Cerebellar nuclear complex (tissue), 1 donor: Measurements from ENCODE around the gene TMEM200C.

ENCODE experiments used
- DNase-seq, 2 experiments: peaks; one replicate each; lab custom pipeline; 2025; lab: John Stamatoyannopoulos, UW

Gene TMEM200C

DNA sequence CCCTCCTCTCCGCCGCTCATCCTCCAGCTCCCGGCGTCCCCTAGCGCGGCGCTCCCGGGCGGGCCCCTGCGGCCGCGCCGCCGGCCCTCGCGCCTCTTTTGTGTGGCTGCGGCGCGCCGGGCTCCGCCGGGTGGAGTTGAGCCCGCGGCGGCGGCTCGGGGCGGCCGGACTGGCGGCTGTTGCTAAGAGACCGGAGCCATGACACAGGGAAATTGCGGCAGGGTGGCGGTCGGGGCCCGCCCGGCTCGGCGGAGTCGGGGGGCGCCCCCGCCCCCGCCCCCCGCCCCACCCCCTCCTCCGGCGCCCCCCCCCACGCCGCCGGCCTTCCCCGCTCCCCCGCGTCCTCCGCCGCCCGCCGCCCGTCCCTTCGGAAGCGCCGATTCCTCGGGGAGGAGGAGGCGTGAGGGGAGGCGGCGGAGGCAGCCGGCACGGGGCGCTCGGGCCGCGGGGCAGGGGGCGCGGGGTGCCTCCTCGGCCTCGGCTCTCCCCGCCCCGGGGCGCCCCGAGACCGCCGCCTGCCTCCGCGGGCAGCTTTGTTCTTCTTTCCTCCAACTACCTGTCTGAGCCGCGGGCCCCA lies at the start of gene TMEM200C:
TMEM200C (minus strand) TSS at position 224 of the 577 bp plus-strand sequence. CDS start 3,459 bp downstream, outside the sequence.
- no peak for DNase-seq

DNA sequence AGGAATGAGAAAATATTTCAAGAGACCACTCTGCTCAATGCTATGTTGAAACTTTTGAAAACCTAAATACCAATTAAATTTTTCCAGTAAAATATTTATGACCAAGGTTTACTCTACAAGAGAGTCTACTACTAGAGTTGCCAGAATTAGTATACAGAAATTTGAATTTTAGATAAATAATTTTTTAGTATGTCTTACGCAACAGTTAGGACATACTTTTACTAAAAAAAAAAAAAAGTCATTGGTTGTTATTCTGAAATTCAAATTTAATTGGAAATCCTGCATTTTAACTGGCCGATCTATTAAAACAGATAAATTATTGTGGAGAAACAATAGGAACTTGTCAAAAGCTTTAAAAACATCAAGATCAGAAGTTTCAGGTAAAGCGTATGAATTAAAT lies 49.1 kb upstream of the TMEM200C start:
- no peak for DNase-seq

DNA sequence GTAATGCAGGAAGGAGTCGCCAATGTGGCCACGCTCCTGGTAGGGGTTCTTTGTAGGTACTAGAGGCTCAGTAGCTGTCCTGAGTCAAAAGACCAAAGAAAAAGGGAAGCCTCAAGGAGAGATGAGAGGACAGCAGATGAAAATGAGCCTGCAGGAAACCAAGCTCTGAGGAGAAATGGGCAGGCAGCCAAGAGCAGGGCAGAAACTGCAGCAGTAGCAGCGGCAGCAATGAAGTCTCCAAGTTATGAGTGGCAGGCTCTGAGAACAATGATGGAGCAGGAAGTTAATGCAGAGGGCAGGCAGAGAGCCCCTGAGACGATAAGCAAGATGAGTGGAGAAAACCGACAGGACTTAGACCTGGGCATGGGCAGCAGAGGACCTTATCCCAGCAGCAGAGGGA lies 48.2 kb upstream of the TMEM200C start:
- no peak for DNase-seq

DNA sequence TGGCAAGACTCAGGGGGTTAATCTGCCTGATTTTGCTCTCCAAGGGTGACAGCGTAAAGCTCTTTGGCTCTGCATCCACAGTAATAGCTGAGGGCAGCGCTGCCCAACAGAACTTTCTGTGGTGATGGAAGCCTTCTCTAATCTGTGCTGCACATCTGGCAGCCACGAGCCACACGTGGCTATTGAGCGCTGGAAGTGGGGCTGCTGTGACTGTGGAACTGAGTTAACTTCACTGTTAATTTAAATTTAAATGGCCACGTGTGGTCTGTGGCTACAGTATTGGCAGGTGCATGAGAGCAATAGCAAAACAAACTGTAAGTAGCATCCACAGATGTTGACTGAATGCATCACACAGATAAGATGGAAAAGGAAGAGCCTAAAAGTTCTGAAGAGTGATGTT lies 47.3 kb upstream of the TMEM200C start:
- DNase-seq: no peak

DNA sequence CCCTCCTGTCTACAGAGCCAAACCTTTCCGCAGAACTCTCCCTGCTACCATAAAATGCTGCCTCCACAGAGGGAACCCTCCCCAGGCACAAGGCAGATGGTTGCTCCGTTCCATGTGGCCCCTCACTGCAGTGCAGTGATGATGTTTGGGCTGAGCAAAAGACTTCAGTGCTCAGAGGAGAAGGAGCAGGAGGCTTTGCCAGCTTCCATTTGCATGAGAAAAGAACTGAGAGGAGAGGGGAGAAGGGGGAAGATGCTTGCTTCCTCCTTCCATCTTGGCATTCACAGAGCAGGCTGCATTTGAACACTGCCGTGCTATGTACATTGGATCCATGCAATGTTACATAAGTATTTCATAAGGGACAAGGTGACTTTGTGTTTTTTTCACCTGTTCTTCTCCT lies 46.6 kb upstream of the TMEM200C start:
- DNase-seq: no peak

DNA sequence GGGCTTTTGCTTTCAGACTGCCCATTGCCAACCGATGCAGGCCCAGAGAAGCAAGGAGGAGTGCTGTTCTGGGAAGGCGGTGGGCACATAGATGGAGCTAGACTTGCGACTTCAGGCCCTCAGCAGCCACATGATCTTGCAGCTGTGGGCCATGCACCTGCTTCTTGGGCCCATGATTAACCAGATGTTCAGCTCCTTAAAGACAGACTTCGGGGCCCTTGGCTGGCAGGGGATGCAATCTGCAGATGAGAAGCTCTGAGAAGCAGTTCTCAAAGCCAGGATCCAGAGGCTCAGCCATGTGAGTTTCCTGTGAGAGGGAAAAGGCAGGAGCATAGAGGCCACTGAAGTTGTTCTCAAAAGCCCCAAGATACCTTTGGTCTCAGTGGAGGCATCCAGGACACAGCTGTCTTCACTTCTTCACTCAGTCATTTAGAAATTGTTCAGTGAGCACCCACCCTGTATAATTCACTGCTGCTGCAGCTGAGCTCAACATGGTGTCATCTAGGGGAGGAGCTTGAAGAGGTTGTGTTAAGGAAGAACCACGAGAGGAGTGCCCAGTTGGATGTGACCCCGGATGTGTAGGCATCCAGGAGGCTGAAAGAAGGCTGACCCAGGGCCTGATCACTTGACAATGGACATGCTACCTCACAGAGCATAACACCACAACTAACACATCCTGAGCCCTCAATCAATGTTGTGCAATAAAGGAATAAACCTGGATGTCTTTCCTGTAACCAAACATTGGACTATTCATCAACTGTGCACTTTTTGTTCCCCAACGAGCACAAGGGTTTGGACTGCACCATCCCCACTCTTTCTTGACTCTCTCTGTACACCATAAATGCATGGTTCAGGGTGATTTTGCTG lies 44.7 kb upstream of the TMEM200C start:
- no peak for DNase-seq

DNA sequence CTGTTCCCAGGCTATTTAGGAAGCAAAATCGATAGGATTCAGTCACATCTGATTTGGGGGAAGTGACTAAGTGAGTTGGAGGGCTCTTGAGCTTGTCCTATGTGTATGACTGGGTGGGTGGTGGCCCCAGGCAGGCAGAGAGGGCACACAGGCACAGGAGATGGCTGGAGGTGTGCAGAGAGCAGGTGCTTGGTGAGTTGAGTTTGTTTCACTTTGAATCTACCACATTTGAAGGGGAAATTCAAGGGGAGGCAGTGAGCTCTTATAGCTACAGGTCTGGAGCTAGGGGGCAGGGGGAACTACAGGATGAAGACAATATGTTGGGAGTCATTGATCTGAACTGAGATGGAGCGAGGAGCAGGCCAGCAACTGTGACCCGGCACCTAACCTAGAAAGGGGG lies 42.5 kb upstream of the TMEM200C start:
- no peak for DNase-seq

DNA sequence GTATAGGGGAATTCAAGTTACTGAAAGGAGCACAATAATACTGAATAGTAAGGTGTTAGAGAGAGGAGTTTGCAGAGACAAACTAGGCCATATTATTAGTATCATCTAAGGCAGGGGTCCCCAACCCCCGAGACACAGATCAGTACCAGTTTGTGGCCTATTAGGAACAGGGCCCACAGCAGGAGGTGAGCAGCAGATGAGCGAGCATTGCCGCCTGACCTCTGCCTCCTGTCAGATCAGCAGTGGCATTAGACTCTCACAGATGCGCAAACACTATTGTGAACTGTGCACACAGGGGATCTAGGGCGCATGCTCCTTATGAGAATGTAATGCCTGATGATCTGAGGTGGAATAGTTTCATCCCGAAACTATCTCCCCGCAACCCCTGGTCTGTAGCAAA lies 41.8 kb upstream of the TMEM200C start:
- DNase-seq: no peak

DNA sequence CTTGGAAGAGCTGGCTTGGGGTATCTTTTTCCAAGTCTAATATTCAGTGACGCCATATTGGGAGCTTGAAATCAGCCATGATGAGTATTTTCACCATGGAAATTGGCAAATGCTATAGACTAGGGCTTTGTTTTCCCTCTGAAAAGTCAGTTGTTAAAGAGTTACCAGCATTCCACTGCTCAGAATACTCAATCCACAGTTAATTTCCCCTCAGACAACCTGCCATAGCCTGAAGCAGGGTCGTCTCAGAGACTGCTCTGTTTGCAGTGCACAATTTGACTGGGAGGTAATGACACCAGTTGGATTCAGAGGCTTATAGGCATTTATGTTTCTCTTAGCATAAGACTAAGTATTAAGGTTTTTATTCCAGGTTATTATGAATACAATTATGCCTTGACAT lies 35.5 kb upstream of the TMEM200C start:
- DNase-seq: no peak

DNA sequence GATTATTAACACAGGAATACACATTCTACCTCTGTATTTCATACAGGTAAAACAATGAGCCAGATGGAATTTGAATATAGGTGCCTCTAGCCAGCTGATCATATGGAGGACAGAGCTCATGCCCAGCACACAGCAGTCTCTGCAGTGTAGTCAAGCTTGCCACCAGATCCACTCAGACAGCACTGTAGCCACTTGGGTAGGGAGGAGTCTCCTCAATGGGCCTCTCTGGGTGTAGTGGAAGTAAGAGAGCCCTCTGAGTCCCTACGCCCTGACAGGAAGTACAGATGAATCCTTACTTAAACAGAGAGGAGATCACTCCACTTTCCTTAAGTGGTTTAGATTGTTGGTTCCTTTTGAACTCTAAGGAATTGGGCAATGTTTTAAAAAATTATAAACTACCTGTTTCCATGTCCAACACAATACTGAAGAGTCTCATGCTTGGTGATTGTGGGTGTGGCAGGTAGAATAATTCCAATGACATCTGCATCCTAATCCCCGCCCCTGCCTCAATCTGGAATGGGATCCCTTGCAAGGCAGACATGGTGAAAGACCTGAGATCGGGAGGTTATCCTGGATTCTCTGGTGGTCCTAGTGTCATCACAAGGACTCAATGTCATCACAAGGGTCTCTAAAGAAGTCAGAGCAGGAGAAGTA lies 23.0 kb upstream of the TMEM200C start:
- DNase-seq: no peak

DNA sequence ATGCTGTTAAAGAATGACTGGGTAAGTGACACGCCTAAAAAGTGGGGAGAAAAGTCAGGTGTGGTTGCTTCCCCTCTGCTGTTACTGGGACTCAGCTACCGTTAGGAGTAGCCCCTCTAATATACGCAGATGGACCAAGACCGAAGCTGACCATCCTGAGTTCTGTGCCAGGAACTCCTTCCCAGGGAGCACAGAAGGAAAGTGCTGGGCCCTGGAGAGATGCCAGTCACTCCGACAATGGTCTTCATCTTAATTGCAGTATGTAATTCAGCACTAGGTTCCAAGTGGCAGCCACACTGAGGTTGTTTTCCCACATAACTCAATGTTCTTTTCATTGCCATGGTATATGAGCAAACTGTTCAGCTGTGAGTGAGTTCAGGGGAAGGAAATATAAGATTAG lies 19.6 kb upstream of the TMEM200C start:
- no peak for DNase-seq

DNA sequence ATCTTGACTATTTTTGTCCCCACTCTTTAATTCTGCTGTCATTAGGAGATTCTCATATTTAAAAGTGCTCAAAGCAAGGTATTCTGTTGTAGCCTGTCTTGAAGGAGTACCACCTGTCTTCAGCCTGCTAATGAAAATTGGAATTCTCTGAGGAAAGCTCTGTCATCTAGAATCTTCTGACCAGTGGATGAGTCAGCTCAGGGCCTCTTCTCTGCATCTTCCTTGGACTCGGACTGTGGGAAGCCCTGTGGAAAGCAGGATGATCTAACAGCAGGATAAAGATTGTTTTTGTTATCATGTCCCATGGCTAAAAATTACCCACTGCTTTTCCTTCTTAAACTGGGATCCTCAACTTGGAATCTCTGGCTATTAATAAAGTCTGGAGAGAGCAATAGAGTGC lies 18.7 kb upstream of the TMEM200C start:
- no peak for DNase-seq

DNA sequence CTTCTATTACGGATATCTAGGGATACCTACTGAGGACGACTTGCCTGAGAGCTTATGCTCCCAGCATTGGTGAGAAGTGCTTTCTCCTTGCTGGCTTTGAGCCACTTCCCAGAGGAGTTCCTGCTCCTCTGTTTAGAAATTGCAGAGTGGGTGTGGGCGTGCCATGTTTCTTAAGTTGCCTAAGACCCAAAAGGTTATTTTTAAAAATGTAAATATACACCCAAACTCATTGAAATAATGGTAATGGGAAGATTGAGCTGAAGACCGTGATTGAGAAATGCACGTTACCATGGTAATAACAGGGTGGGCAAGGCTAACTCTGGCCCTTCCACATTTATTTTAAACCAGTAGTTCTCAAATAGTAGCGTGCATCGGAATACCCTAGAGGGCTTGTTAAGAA lies 17.2 kb upstream of the TMEM200C start:
- no peak for DNase-seq

DNA sequence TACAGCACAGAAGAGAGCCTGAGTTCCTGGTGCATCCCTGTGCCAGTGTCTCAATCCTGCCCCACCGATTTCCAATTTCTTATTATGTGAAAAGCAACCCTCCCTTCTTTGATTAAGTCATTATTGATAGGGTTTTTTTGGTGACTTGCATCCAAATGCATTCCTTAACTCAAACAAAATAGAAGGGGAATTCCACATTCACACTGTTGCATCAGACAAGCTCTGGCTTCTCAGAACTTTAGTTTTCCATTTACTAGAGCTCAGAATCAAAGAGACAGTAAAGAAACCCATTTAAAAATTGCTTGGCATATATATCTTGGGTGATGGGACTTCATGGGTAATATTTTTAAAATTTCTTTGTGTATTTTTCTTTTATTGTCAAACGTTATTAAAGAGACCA lies 13.8 kb upstream of the TMEM200C start:
- DNase-seq: no peak

DNA sequence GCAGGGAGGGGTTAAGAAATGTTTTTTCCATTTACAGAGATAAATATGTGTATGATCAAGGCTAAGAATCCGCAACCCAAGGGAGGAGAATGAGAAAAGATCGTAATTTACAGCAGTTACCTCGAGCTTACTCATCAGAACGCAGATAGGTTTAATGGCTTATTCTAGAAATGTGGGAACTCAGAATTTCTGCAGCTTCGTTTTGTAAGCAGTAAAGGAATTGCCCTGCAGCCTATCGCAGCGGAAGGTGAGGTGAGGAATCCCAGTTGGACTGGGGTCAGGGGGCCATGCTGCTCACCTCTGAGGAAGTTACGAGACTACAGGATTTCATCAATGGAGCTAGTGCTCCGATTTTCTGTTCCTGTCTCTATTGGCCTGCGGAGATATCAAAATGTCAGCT lies 8.1 kb upstream of the TMEM200C start:
- DNase-seq: no peak

DNA sequence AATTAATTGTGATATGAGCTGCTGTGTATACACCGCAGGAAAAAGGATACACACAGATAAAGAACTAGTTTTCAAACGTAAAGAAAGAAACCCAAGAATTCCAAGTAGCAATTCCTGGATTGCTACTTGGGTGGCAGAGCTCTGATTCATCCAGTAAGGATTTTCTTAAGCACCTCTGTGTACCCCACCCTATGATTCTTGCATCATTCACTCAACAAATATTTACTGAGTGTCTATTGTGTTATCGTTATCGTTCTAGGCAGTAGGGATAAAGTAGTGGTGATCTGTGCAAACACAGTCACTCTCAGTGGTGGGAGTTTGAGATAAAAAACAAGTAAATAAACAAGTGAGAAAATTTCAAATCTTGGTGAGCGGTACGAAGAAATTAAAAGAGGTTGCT lies 4.9 kb upstream of the TMEM200C start:
- DNase-seq: no peak

DNA sequence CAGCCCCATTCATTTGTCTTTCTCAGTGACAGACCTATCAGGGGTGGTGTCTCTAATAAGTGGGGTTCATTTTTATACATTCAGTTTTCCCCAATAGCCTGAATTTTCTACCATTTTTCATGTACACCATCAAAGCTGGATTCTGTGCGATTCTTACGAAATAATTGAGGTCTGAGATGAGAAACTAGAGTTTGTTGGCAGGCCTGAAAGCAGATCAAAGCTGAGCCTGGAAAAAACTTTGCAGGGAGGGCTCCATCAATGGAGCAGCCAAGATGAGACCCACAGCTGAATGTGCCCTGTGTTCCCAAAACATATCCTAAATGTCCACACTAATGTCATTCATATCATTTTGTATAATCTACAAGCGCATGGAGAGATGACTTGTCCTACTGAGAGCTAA lies 4.5 kb upstream of the TMEM200C start:
- no peak for DNase-seq

DNA sequence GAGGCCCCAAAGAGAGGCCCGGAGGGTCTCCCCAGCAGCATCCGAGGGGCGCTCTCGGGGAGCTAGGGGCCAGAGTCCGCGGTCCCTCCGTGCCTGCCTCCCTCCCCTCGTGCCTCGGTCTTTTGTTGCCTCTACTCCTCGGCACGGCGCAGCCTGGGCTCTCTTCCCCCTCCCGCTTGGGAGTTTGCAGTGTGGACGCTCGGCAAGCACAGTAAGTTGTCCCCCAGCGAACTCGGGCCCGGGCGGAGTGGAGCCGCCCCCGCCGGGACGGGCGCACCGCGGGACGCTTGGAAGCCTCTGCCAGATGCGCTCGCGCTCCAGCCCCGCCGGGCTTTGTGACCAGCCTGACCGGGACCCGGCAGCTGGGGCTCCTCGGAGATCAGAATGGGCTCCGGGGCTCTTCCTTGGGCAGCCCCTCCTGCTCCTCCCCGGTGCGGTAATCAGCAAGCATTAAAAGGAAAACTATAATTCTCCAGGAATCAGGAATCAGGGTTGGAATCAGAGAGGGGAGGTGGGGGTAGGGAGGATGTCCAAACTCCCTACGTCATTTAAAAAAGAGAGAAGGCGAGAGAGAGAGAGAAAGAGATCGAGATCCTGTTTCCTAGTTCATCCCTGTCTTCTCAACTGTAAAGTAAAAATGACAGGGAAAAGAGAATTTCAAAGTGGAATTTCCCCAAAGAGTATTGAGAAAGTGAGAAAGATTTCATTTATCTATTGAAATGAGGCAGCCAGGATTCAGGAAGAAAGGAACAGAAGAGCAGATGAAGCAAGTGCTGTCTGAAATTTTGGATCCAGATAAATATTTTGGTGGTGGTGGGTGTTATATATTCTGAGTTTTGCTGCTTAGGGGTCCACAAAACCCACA lies 786 bp upstream of the TMEM200C start:
- no peak for DNase-seq

DNA sequence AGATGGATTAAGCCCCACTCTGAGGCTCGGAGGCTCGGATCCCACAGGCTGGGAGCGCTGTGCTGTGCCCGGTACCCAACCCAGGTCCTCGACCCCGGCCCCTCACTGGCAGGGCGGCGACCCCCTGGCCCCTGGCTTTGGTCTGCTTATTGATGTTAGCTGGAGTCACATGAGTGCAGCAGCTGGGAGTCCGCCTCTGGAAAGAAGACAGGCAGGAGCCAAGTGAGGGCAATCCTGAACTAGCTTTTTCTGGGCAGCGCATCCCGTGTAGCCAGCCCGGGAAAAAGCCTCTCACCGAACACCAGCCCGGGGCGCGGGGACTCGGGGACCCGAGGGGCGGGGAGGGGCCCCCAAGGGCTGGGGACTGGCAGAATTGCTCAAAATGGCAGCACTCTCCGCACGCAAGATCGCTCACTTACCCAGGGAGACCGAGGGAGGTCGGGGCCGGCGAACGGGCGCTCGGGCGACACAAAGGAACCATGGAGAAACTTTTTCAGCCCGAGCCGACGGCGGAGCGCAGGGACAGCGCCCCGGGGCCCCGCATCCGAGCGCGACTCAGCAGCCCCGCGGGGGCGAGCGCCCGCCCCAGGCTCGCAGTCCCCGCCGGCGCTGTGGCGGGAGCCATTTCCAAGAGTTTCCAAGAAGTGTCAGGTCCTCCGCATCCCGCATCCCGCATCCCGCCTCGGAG lies 567 bp downstream of the TMEM200C start:
- no peak for DNase-seq

DNA sequence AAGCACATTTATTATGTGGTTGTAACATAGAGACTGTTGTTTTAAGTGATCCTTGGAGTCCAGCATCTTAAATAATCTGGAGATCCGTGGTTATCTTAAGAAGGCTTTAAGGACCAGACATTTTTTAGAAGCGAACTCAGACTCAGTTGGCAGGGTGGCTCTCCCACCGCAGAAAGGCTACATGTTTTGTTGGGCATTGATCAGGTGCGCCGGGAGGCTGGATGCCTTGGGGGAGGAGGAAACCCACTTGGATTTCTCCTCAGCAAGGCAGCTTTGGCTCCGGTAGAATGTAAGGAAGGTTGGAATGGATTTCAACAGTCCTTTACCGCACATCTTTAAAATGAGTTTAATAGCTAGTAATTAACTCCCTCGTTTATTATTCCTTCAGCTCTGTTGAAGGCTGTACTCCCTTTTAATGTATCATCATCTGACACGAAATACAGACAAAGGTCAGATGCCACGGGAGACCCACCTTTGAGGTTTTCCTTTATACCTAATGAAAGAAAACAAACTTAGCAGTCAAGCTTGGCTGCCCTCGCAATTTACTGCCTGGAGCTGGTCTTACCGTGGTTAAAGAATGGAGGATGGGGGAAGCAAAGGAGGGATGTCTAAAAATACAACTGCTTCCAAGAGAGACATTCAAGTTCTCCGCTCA lies 1.2 kb downstream of the TMEM200C start:
- no peak for DNase-seq

DNA sequence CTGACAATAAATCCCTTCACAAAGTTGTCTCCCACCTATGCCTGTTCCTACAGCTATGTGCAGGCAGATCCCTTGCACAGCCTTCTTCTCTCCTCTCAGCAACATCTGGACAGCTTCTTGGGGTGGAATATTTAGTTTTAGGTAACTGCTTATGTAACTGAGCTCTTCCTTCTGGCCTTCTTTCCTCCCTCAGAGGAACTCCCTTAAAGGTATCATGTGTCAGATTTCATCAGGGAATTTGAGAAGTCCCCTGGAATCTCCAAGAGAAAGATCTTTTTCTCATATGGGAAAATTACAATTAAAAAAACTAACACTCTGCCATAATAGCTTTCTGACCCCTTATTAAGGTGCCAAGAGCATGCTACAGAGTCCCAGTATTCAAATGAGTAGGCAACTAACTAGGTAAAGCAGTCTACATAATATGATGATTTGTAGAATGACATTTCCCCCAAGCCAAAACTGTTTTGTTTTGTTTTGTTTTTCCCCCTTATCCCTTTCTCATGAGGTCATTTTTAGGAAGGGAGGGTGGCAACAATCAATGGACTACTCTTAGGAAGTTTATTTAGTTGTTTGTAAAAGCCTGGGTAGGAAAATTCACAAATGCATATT lies 2.4 kb downstream of the TMEM200C start:
- DNase-seq: no peak
